HG03558 (cell line): ENCODE measurements around the gene ENTHD1.
"Not testable (repeated sequence)": the region's sequence is repeated elsewhere in the genome, so short reads cannot be mapped to it uniquely, and the experiment has no call there.

Source experiments
- ATAC-seq: cut with Tn5 transposase; IDR thresholded peaks from one replicate; pipeline ENCODE4 v1.9.1; 2021; ENCODE audit warnings: moderate number of reproducible peaks; ENCODE audit not compliant: unreplicated experiment; ENCODE audit errors: extremely low read depth

The ENTHD1 gene

DNA sequence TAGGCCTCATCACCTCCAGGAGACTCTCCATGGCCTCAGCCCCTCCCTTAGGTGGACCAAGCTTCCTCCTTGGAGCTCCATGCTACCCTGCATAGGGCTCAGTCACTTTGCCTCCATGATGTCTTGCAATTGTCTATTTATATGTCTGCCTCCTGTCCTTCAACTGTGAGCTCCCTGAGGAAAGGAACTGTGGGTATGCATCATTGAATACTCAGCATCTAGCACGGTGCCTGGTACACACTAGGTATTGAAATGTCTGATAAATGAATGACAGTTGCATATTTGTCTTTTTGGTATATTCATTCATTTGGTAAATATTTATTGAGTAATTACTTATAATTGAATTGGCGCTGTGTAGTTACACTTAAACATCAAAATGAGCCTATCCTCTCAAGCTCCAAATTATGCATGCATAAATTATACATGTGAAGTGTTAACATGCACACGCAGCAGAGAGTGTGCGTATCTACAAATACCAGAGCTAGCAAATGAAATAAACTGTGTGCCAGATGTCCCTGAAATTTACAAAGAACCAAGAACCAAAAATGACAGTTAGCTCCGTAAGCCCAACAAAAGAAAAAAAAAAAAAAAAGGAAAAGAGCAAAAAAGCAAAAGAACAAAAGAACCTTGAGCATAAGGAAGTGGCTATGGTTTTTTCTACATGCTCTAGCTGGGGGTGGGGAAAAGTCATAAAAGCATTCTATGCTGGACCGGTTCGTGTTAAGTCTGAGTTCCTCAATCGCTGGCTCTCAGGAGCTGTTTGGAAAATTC, 32.5 kb upstream of the ENTHD1 start:
- ATAC-seq, result no peak

DNA sequence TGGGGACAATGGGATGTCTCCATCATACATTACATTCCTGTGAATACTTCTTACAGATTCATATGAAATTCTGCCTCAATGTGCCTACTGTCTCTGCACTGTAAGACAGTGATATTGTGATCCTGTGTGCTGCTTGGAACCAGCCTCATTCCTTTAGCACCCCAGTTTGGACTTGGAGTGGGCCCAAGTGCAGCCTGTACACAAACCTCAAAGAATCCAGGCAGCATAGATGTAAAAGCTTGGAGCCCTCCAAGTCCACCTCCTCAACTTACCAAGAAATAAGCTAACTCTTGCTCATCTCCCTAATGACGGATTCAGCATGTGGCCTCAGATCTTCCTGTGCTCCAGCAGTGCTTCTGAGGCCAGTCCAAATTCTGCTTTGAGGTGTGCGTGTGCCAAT, 31.7 kb upstream of the ENTHD1 start:
- no peak for ATAC-seq

DNA sequence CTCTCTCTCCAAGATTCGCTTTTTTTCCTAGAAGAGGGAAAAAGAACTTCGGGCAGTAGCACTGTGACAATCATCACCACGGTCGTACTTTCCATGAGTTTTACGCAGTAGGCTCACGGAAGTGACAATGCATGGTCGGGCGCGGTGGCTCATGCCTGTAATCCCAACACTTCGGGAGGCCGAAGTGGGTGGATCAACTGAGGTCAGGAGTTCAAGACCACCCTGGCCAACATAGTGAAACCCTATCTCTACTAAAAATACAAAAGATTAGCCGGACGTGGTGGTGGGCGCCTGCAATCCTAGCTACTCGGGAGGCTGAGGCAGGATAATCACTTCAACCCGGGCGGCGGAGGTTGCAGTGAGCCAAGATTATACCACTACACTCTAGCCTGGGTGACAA, 30.7 kb upstream of the ENTHD1 start:
- no peak for ATAC-seq

GRCh38 chr22:39923696-39924095, 30.1 kb upstream of the ENTHD1 start:
- ATAC-seq, result no peak

- no peak for ATAC-seq
Observed at GRCh38 chr22:39920134-39920743, 26.7 kb upstream of the ENTHD1 start.

DNA sequence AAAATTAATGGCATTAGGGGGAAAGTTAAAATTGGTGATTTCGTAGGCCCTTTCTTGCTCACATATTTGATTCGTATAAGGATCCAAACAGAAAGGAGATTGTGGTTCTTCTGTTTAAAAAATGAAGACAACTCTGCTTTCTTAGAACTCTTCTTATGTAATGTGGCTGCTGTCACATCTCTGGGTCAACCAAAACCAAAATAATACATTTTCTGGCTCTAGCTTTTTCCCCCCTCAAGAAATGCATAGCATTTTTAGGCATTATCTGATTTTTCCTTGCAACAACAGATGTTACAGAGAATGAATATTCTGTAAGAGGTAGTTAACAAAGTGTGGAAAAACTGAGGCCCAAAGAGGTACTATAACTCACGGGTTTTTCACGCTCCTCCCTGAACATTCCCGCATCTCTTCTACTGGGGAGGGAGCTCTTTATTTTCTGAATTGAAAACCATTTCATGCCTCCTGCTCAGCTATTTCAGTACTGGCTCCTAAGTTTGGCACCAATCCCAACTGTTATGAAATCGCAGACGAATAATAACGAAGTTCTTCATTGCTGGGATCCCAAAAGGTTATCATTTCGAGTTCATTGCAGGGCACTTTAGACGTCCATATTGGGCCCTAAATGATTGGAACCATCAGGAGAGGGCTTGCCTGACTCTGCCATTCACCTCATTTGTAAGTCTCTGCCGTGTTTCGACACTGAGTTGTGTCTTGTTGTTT, 24.4 kb upstream of the ENTHD1 start:
- ATAC-seq, result no peak

DNA sequence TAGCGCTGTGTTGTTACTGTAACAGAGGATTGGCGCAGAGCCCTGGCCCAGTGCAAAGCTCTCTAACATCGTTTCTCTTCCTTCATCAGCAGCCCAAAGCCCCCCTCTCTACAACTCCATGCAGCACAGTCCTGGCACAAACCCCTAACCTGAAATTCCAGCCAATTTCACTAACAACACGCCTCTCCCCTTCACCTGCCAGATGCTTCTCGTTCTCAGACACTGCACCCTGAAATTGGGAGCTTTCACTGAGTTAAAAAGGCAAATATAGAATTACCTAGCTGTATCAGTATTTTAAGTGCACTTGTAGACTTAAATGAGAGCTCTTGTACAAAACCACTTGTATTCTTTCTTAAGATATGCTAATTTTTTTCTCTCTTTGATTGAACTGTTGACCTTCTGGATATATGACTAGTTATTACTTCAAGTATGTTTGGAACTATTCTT, 23.7 kb upstream of the ENTHD1 start:
- ATAC-seq, result no peak

DNA sequence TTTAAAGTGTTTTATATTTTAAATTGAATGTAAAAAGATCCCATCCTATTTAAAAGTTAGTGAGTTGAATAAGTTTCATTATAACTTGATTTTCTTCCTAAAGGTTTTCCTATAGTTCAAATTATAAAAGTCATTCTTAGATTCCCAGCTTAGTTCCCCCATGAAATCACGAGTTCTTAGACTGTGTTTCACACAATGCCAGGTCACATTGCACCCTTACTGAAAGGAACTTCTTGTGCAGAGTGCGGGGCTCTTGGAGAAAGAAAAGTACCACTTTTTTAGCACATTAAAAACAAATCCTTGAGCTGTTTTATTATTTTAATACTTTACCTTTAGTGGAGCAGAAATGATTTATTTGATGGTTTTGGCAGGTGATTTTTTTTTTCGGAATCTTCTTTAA, 22.9 kb upstream of the ENTHD1 start:
- no peak for ATAC-seq

GRCh38 chr22:39915295-39915726, 21.8 kb upstream of the ENTHD1 start:
- no peak for ATAC-seq

- no peak for ATAC-seq
Observed at GRCh38 chr22:39914584-39914983, 21.0 kb upstream of the ENTHD1 start.

DNA sequence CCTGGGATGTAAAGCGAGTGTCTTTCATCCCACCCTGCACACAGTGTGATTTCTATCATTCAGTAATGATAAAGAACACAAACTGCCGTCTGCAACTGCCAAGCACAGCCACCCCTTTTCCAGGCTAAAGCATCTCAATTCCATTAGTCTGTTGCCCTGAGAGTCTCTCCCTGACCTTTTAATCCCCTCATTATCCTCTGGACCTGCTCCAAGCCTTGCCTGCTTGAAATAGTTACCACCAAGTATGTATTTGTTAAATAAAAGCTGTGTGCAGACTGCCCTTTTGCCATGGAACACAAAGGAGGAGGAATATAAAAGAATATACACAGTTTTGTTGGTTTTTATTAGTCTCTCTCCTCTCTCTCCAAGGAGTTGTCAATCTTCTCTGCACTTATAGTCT, 20.3 kb upstream of the ENTHD1 start:
- ATAC-seq, result no peak

GRCh38 chr22:39913321-39913720, 19.8 kb upstream of the ENTHD1 start:
- ATAC-seq, result no peak

DNA sequence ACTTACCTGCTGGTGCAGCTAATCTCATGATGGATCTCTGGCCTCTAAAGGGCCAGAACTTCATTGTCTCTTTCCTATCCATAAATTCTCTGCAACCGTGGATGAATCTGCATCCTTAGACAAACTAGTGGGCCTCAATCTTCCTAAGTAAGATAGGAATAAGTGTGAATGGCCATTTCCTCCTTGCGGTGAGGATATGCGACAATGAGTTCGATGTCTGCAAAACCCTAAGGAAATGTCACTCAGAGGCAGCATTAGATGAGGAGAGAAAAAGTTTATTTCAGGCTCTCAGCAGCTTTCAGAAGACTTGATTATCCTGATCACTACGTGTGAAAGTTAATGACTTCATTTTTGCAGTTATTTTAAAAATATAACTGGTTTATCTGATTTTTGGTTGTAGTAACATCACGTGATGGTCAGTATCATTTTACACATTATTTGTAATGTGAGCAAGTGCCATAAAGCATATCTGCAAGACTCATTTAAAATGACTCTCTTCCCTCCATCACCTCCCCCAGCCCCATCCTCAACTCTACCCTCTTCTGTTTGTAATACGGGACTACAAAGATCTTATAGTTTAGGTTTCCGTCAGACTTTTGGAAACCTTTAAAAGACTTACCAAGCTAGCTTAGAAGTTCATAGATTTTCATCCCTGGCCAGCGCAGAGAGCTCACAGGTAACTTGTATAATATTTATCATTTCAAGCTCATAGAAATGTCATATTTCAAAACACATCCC, 17.5 kb upstream of the ENTHD1 start:
- no peak for ATAC-seq

DNA sequence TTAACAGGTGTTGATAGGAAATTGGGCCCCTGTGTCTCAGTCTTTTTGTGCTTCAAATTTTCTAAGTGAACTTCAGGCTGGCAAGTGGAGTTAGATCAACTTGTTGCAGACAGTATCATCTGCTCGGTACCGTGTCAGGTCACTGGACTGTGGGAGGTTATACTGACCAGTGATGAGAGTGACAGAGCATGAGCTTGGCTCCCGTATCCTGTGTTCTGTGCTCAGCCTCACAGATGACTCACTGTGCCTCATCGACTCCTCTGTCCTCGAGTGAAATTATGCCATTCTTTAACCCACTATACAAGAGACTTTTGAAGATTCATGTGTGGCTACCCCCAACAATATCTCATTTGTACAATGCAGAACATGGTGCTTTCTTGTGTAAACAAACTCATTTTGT, 15.2 kb upstream of the ENTHD1 start:
- no peak for ATAC-seq

DNA sequence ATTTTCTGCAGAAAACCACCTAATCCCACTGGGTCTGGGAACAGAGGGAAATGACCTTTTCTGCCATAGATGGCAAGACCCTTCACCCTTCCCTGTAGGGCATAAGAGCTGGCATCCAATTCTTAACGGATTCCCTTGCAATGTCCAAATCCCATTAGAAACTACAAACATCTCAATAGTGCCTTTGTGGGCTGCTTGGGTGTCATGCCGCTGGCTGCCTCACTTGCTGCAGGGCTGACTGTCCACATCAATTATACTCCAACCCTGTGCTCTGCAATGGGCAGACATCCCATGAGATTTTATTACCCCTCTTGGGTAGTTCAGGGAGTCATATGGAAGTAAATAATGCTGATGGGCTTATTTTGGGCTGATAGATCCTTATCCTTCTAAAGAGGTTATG, 14.6 kb upstream of the ENTHD1 start:
- ATAC-seq, result no peak

GRCh38 chr22:39907605-39908097, 14.1 kb upstream of the ENTHD1 start:
- ATAC-seq, result no peak

GRCh38 chr22:39907047-39907446, 13.5 kb upstream of the ENTHD1 start:
- ATAC-seq, result no peak

DNA sequence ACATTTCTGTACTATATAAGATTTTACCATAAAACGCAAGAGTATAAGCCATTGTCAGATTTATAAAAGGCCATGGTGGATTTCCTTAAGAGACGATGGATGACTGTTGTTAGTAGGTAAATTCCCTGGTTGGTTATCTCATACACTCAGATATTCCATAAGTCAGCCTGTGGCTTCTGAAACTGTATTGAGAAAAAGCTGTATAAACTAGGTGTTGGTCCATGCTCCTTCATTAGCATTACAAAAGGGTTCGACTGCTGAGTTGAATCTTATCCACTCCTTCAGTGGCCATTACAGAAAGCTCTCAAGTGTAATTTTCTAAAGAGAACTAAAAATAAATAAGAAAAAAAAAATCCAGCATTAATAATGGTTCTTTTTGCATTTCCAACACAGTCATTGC, 12.6 kb upstream of the ENTHD1 start:
- no peak for ATAC-seq

- ATAC-seq, result no peak
Observed at GRCh38 chr22:39905687-39906086, 12.1 kb upstream of the ENTHD1 start.

DNA sequence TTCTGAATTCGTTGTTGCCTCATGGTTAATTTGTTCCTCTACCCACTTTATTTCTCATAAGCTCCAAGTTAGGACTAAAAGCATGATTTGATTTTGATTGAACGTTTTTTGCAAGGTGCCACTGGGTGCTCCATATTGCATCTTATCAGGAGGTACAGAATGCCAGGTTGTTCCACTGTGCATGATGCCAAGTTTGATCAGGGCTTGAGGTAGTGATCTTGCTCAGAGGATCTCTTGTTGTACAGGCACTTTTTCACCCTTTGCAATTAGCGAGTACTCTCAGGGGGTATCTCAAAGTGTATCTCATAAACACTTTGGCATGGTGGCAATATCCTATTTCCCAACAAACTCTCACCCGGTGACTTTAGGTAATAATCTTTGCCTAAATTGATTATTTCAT, 11.3 kb upstream of the ENTHD1 start:
- no peak for ATAC-seq

GRCh38 chr22:39904024-39904423, 10.5 kb upstream of the ENTHD1 start:
- not testable (repeated sequence) for ATAC-seq
